H1 (cell line): Measurements from ENCODE around the gene RAB3B. TPM values are rescaled to one million over a fixed set of nuclear protein-coding genes. Genes with fewer than 3 reads are reported as not detected.

ENCODE experiments used
- CTCF ChIA-PET: fragments of 300-600 bp; sonication (Branson Sonifier 250); formaldehyde crosslinking; loops from one replicate; lab custom pipeline; 2021; ENCODE audit not compliant: partially characterized antibody; lab: Charles Lee
- POLR2A ChIA-PET: fragments of 300-600 bp; sonication (Branson Sonifier 250); formaldehyde crosslinking; loops from one replicate; lab custom pipeline; 2021; ENCODE audit warnings: inconsistent platforms; ENCODE audit not compliant: partially characterized antibody; lab: Charles Lee
- DNase-seq, 2 experiments: peaks; one replicate each; pipeline versions ENCODE4 v3.0.0 to v3.0.0-alpha.2; 2010 to 2022; ENCODE audit warnings: low spot score in 2 of 2, low read depth in 1 of 2, mixed read lengths in 1 of 2
- FAIRE-seq: peaks from 2 replicates; lab custom pipeline; 2011; peaks lifted over from hg19 to GRCh38; lab: Jason Lieb, UNC
- H2AFZ ChIP-seq: 2 replicates; pipeline ENCODE4 v1.8.1; 2012; ENCODE audit warnings: low read length, inconsistent platforms
- H2AK5ac ChIP-seq: 2 replicates; pipeline ENCODE4 v1.6.1; 2013; ENCODE audit warnings: low read depth, low read length
- H2BK120ac ChIP-seq: replicated peaks from 2 replicates; pipeline ENCODE3; 2013; ENCODE audit warnings: low read depth, low read length, inconsistent platforms
- H2BK12ac ChIP-seq: 2 replicates; pipeline ENCODE4 v1.6.1; 2013; ENCODE audit warnings: low read depth, low read length
- H2BK15ac ChIP-seq: 2 replicates; pipeline ENCODE4 v1.6.1; 2013; ENCODE audit warnings: low read length
- H2BK20ac ChIP-seq: 2 replicates; pipeline ENCODE4 v1.6.1; 2013; ENCODE audit warnings: low read length
- H2BK5ac ChIP-seq: 2 replicates; pipeline ENCODE4 v1.6.1; 2013; ENCODE audit warnings: low read depth, low read length
- H3K14ac ChIP-seq: 2 replicates; pipeline ENCODE4 v1.6.1; 2013; ENCODE audit warnings: inconsistent platforms; ENCODE audit not compliant: insufficient read length
- H3K18ac ChIP-seq: 2 replicates; pipeline ENCODE4 v1.6.1; 2013; ENCODE audit warnings: low read length; ENCODE audit errors: extremely low read depth
- H3K23ac ChIP-seq: 2 replicates; pipeline ENCODE4 v1.6.1; 2013; ENCODE audit warnings: inconsistent platforms; ENCODE audit not compliant: insufficient read length
- H3K23me2 ChIP-seq: 2 replicates; pipeline ENCODE4 v1.6.1; 2013; ENCODE audit warnings: low read depth, low read length
- H3K27ac ChIP-seq: 2 replicates; pipeline ENCODE4 v1.6.1; 2011; ENCODE audit warnings: low read depth, low read length, inconsistent platforms
- H3K27me3 ChIP-seq, 4 experiments: replicated peaks in 1 of 4; 1 replicate in 1 of 4; 2 replicates in 3 of 4; pipeline versions ENCODE4 v1.6.1 to v1.8.1; 2011 to 2013; ENCODE audit warnings: low read length in 3 of 4, mild to moderate bottlenecking in 3 of 4, inconsistent platforms in 2 of 4, mixed read lengths in 2 of 4, moderate library complexity in 1 of 4; ENCODE audit not compliant: control insufficient read depth in 3 of 4, insufficient read depth in 3 of 4; ENCODE audit errors: extremely low read depth in 1 of 4
- H3K36me3 ChIP-seq, 4 experiments: 2 replicates each; pipeline versions ENCODE4 v1.6.1 to v1.8.1; 2011 to 2013; ENCODE audit warnings: mild to moderate bottlenecking in 4 of 4, low read length in 3 of 4, moderate library complexity in 2 of 4, control low read depth in 1 of 4, inconsistent platforms in 1 of 4; ENCODE audit not compliant: insufficient read depth in 4 of 4, control insufficient read depth in 2 of 4
- H3K4ac ChIP-seq: replicated peaks from 2 replicates; pipeline ENCODE3; 2013; ENCODE audit warnings: low read length, low read depth, mixed read lengths, inconsistent platforms; ENCODE audit not compliant: insufficient read length
- H3K4me1 ChIP-seq, 4 experiments: replicated peaks in 1 of 4; 1 replicate in 1 of 4; 2 replicates in 3 of 4; pipeline versions ENCODE4 v1.6.1 to v1.8.1; 2011 to 2013; ENCODE audit warnings: low read length in 3 of 4, inconsistent platforms in 2 of 4, mixed read lengths in 1 of 4; ENCODE audit not compliant: insufficient read depth in 4 of 4, control insufficient read depth in 3 of 4
- H3K4me2 ChIP-seq, 2 experiments: 2 replicates each; pipeline versions ENCODE4 v1.6.1 to v1.8.1; 2011 to 2013; ENCODE audit warnings: low read depth in 2 of 2, low read length in 2 of 2, control low read depth in 1 of 2, inconsistent platforms in 1 of 2, mild to moderate bottlenecking in 1 of 2; ENCODE audit not compliant: insufficient read depth in 1 of 2
- H3K4me3 ChIP-seq, 4 experiments: fragments of 200-600, 300-600 bp in 1 of 4; sonication (generic), shearing (Covaris generic), sonication (Bioruptor Twin) in 1 of 4; 2 replicates each; pipeline versions ENCODE4 v1.5.1 to v1.8.1; 2011 to 2016; ENCODE audit warnings: low read length in 4 of 4, low read depth in 3 of 4, control low read depth in 2 of 4, inconsistent platforms in 2 of 4, mild to moderate bottlenecking in 2 of 4, mixed read lengths in 1 of 4, moderate library complexity in 1 of 4; ENCODE audit not compliant: insufficient read depth in 2 of 4; ENCODE audit errors: extremely low read depth in 1 of 4
- H3K56ac ChIP-seq: replicated peaks from 2 replicates; pipeline ENCODE3; 2013; ENCODE audit warnings: low read depth, mild to moderate bottlenecking, mixed read lengths, low read length, inconsistent platforms; ENCODE audit not compliant: insufficient read length
- H3K79me1 ChIP-seq: 2 replicates; pipeline ENCODE4 v1.6.1; 2013; ENCODE audit warnings: low read depth, low read length, control low read depth
- H3K79me2 ChIP-seq, 2 experiments: 2 replicates each; pipeline versions ENCODE4 v1.6.1 to v1.8.1; 2012 to 2013; ENCODE audit warnings: low read length in 2 of 2, mild to moderate bottlenecking in 2 of 2, inconsistent platforms in 1 of 2; ENCODE audit not compliant: insufficient read depth in 2 of 2, control insufficient read depth in 1 of 2
- H3K9ac ChIP-seq, 4 experiments: replicated peaks in 1 of 4; 1 replicate in 1 of 4; 2 replicates in 3 of 4; pipeline versions ENCODE4 v1.6.1 to v1.8.1; 2011 to 2013; ENCODE audit warnings: low read depth in 3 of 4, low read length in 3 of 4, control low read depth in 2 of 4, mild to moderate bottlenecking in 2 of 4, moderate library complexity in 2 of 4, inconsistent platforms in 1 of 4; ENCODE audit errors: extremely low read depth in 1 of 4
- H3K9me3 ChIP-seq, 2 experiments: 2 replicates each; pipeline versions ENCODE4 v1.6.1 to v1.8.1; 2012 to 2013; ENCODE audit warnings: mild to moderate bottlenecking in 2 of 2, moderate library complexity in 2 of 2, control low read depth in 1 of 2, inconsistent platforms in 1 of 2, low read depth in 1 of 2, low read length in 1 of 2, mixed read lengths in 1 of 2; ENCODE audit not compliant: insufficient read depth in 2 of 2
- H4K20me1 ChIP-seq, 2 experiments: replicated peaks in 1 of 2; 2 replicates each; pipeline versions ENCODE3 to v1.8.1; 2011 to 2013; ENCODE audit warnings: inconsistent platforms in 2 of 2, low read length in 2 of 2, mild to moderate bottlenecking in 1 of 2; ENCODE audit not compliant: insufficient read depth in 2 of 2, control insufficient read depth in 1 of 2
- H4K5ac ChIP-seq: 2 replicates; pipeline ENCODE4 v1.6.1; 2013; ENCODE audit warnings: low read length, low read depth, mixed read lengths, inconsistent platforms; ENCODE audit not compliant: insufficient read length
- H4K8ac ChIP-seq: 2 replicates; pipeline ENCODE4 v1.8.0; 2013; ENCODE audit warnings: mild to moderate bottlenecking, moderate library complexity, low read length, inconsistent platforms; ENCODE audit not compliant: insufficient read depth; ENCODE audit errors: extremely low read depth
- H4K91ac ChIP-seq: replicated peaks from 2 replicates; pipeline ENCODE3; 2013; ENCODE audit warnings: low read length, mixed read lengths, inconsistent platforms; ENCODE audit not compliant: insufficient read length
- ASH2L ChIP-seq: fragments of 200-600, 300-600 bp; sonication (generic); IDR thresholded peaks from one replicate; pipeline ENCODE4 v1.7.1; 2017; ENCODE audit warnings: low read length
- BCL11A ChIP-seq, 2 experiments: IDR thresholded peaks; one replicate each; pipeline ENCODE4 v1.6.1; 2011; ENCODE audit warnings: low read depth in 2 of 2, low read length in 2 of 2, mild to moderate bottlenecking in 2 of 2
- EGR1 ChIP-seq: IDR thresholded peaks from 2 replicates; pipeline ENCODE4 v1.6.1; 2011; ENCODE audit warnings: low read depth, low read length, borderline replicate concordance
- POLR2AphosphoS5 ChIP-seq: IDR thresholded peaks from 2 replicates; pipeline ENCODE4 v1.6.1; 2011; ENCODE audit warnings: low read depth, low read length
- RBBP5 ChIP-seq: IDR thresholded peaks from 2 replicates; pipeline ENCODE4 v1.7.1; 2012; ENCODE audit warnings: low read depth, mild to moderate bottlenecking, inconsistent platforms, low read length, moderate library complexity, borderline replicate concordance
- RFX5 ChIP-seq: IDR thresholded peaks from 2 replicates; pipeline ENCODE4 v1.6.1; 2011; ENCODE audit warnings: low read depth, low read length, improper control_type of control experiment, borderline replicate concordance
- SIRT6 ChIP-seq: IDR thresholded peaks from one replicate; pipeline ENCODE4 v1.7.1; 2012; ENCODE audit warnings: low read length, inconsistent platforms
- SRF ChIP-seq: IDR thresholded peaks from 2 replicates; pipeline ENCODE4 v1.6.1; 2011; ENCODE audit warnings: mild to moderate bottlenecking, low read depth, low read length, moderate library complexity
- SUZ12 ChIP-seq: fragments of 200-600 bp; sonication (generic); IDR thresholded peaks from 2 replicates; pipeline ENCODE4 v1.6.1; 2012; ENCODE audit warnings: mild to moderate bottlenecking, inconsistent platforms, low read length, moderate library complexity, mixed read lengths
- TAF1 ChIP-seq: IDR thresholded peaks from 2 replicates; pipeline ENCODE4 v1.6.1; 2011; ENCODE audit warnings: mild to moderate bottlenecking, low read depth, low read length
- TAF7 ChIP-seq: optimal IDR thresholded peaks from 2 replicates; pipeline ENCODE3; 2011; ENCODE audit warnings: low read depth, mild to moderate bottlenecking, inconsistent platforms, low read length, moderate library complexity, borderline replicate concordance
- WGBS, 2 experiments: shearing (Covaris generic) in 1 of 2; methylation state at CpG; one replicate each; pipeline versions ENCODE4 v1.1.6 to v1.1.7; 2013 to 2015; ENCODE audit warnings: low lambda C conversion rate in 2 of 2, mixed read lengths in 2 of 2, inconsistent platforms in 1 of 2, low coverage in 1 of 2, missing lambda C conversion rate in 1 of 2; ENCODE audit not compliant: insufficient replicate concordance in 2 of 2, insufficient coverage in 1 of 2, insufficient read length in 1 of 2; ENCODE audit errors: extremely low coverage in 1 of 2, missing lambda C conversion rate in 1 of 2; 5-methylcytosine and 5-hydroxymethylcytosine counted together
- polyA plus RNA-seq, 7 experiments: library from polyadenylated mRNA; depleted of rRNA in 3 of 7; stranded (reverse) in 5 of 7; unstranded in 2 of 7; fragments of >200 nt in 5 of 7; fragments of 200-250 nt in 2 of 7; gene quantifications; 1 replicate in 5 of 7; 2 replicates in 1 of 7; 4 replicates in 1 of 7; pipeline versions ENCODE4 v1.2.1 to v1.2.3, GENCODE V29; 2011 to 2013; ENCODE audit warnings: missing spikeins in 2 of 7, mixed read lengths in 2 of 7
- total RNA-seq: library from RNA; stranded (reverse); fragmentation: NEBNext Ultra II Directional; extraction: Animal tissue kit (Norgen Biotek cat#: 25700); gene quantifications from 2 replicates; pipeline ENCODE4 v1.2.1, GENCODE V29; 2021
- TF ChIP-seq, protein P1 (sequence below): IDR thresholded peaks from 2 replicates; pipeline ENCODE4 v1.6.1; 2012; ENCODE audit warnings: low read length, inconsistent platforms
- TF ChIP-seq, protein P2 (sequence below): IDR thresholded peaks from 2 replicates; pipeline ENCODE4 v1.6.1; 2012; ENCODE audit warnings: inconsistent platforms

RAB3B gene
- total and polyA plus RNA-seq, 2 of the 8 experiments (the other 6 are each of a cell fraction or from before 2014, with no cell fraction given) = 12.5 to 36.8 TPM

DNA sequence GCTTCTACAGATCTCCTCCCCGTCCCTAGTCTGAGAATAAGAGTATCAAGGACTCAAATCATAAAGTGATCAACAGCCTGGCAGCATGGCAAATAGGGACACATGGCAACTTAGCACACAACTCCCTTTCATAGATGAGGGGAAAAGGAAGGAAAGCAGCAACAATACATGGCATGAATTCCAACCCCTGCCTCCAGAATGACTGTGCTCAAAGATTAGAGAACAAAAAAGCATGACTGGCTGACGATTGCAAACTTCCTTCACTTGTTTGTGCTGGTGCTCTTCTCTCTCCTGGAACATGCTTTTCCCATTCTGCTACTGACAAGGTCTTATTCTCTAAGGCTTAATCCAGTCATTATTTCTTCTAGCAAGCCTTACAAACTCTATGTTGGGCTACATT, 31.6 kb upstream of the RAB3B start:
- Histone ChIP-seq H2AK5ac (no peak overlapping the region), H2BK12ac (no peak overlapping the region), H2BK20ac (no peak overlapping the region), H3K14ac (no peak overlapping the region), H3K9me3 (no peaks in the 10 kb centered on the region), H3K27ac (no peak overlapping the region), H4K20me1 (no peaks in the 10 kb centered on the region), H3K4me3 (no peak overlapping the region), H2AFZ (no peak overlapping the region), H3K9ac (no peak overlapping the region), H3K4me1 (no peaks in the 10 kb centered on the region), H3K4me2 (no peak overlapping the region), H4K5ac (no peak overlapping the region), H3K79me1 (no peaks in the 10 kb centered on the region), H3K79me2 (no peaks in the 10 kb centered on the region), H4K91ac (no peak overlapping the region), H3K18ac (no peak overlapping the region), H2BK120ac (no peak overlapping the region), H3K36me3 (peaks cover 21 to 55% (median 42%) of the 10 kb centered on the region in 4 experiments), H3K56ac (no peak overlapping the region), H3K27me3 (no peaks in the 10 kb centered on the region), H3K23me2 (no peaks in the 10 kb centered on the region; the same call in 1 of the 2 replicates), H2BK15ac (no peak overlapping the region), H2BK5ac (no peak overlapping the region), H4K8ac (no peak overlapping the region), H3K4ac (no peak overlapping the region), H3K23ac (no peak overlapping the region)
- FAIRE-seq = no peak
- WGBS, 2 experiments = 84% methylated on average over 2 of the region's 2 CpGs; no CpG with 5 or more reads in 1 of the 2 experiments
- DNase-seq = no peak
- POLR2A ChIA-PET = interaction anchor here (0.6 to 0.9 kb wide), 3 partner anchors 13 to 801 kb away, joined by 3 to 5 read pairs (median 4); no protein-coding TSS in a partner anchor
- CTCF ChIA-PET = interaction anchor here (1.7 kb wide), 1 partner anchor 125 kb away, joined by 5 read pairs; no protein-coding TSS in a partner anchor
- no peak for TF ChIP-seq POLR2AphosphoS5
- TF ChIP-seq, protein P1, sequence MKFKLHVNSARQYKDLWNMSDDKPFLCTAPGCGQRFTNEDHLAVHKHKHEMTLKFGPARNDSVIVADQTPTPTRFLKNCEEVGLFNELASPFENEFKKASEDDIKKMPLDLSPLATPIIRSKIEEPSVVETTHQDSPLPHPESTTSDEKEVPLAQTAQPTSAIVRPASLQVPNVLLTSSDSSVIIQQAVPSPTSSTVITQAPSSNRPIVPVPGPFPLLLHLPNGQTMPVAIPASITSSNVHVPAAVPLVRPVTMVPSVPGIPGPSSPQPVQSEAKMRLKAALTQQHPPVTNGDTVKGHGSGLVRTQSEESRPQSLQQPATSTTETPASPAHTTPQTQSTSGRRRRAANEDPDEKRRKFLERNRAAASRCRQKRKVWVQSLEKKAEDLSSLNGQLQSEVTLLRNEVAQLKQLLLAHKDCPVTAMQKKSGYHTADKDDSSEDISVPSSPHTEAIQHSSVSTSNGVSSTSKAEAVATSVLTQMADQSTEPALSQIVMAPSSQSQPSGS = no peak
- TF ChIP-seq EGR1 = no peak
- TF ChIP-seq TAF7 = no peak
- TF ChIP-seq ASH2L = no peak
- TF ChIP-seq BCL11A (IDR thresholded peaks at IDR 0.05; ENCODE audit: low read depth in 2 of 2, low read length in 2 of 2) = no peak
- TF ChIP-seq SRF = no peak
- TF ChIP-seq SIRT6 = no peak
- no peak for TF ChIP-seq TAF1
- TF ChIP-seq, protein P2, sequence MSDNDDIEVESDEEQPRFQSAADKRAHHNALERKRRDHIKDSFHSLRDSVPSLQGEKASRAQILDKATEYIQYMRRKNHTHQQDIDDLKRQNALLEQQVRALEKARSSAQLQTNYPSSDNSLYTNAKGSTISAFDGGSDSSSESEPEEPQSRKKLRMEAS = no peak
- no peak for TF ChIP-seq SUZ12
- no peak for TF ChIP-seq RFX5
- no peak for TF ChIP-seq RBBP5
